ENCODE results near the gene PSMB3. TPM values are rescaled to one million over a fixed set of nuclear protein-coding genes. Genes with fewer than 3 reads are reported as not detected.
A peak's percentile ranks its signal among the peaks of the same experiment; 100 is the strongest.
"Not testable (repeated sequence)": the region's sequence is repeated elsewhere in the genome, so short reads cannot be mapped to it uniquely, and the experiment has no call there.

PSMB3 gene
- total RNA-seq, 1 donor from 2014 or later = 165 TPM

DNA sequence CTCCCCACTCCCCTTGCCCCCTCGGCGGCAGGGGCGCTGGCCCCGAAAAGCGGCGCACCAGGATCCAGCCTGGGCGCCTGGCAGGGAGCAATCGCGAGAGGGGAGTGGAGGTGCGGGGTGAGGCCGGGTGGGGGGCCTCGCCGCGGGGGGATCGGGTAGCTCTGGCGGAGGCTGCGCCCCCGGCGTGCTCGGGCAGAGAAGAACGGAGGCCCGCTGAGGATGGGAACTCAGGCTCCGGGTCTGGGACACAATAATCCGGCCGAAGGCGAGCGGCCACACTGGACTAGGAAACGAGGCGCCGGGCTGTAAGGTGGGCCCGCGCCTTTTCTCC is 3.7 kb upstream of the PSMB3 start:
- no peak for DNase-seq (ENCODE audit: low read depth)

DNA sequence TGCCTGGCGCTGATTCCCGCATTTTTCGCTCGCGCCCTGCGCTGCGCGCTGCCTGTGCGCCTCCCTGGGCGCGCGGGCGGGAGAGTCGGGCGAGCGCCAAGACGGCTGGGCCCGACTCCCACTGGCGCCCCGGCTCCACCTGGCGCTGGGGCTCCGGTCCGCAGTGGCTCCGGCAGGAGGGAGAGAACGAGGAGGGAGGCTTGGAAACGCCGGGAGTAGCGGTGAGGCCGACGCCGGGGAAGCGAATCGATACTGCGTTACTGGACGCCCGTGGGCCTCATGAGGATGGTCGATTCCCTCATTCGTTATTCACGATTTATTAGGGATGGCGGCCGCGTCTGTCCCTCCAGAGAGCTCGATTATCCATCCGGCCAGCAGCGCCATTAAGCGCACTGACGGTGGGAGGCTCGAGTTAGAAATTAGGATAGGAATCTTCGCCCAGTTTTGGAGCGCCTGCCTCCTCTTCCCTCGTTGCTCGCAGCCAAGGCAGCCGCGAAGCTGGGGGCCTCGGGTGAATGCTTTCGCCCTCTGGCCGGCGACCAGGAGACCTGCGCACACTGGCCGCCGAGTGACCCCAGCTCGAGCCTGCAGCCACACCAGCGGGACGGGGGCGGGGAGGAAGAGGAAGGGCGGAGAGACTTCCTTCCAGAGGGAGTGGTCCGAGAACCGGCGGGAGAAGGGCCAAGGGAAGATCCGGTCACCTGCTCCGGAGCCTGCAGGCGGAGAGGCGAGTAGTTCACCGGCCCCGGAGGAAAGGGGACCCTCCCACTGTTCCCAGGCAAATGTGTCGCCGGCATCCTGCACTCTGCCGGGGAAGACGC is 3.1 kb upstream of the PSMB3 start:
- DNase-seq (ENCODE audit: low read depth) = peak; percentile 78

DNA sequence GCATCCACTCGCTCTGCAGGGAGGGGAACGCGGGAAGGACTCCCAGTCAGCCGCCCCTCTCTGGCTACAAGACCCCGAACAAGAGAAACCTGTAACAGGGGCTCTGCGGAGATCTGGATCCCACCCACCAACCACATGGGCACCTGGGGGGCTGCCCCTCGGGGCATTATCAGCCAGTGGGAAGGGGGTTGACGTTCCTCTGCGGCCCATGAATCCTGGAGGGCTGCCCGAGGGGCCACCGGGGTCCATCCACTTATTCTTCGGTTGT is 2.6 kb upstream of the PSMB3 start:
- DNase-seq (ENCODE audit: low read depth) = no peak

GRCh38 chr17:38750312-38751121 is 2.0 kb upstream of the PSMB3 start:
- DNase-seq (ENCODE audit: low read depth) = no peak

- DNase-seq (ENCODE audit: low read depth) = no peak
Observed at GRCh38 chr17:38751144-38751807, 1.3 kb upstream of the PSMB3 start.

DNA sequence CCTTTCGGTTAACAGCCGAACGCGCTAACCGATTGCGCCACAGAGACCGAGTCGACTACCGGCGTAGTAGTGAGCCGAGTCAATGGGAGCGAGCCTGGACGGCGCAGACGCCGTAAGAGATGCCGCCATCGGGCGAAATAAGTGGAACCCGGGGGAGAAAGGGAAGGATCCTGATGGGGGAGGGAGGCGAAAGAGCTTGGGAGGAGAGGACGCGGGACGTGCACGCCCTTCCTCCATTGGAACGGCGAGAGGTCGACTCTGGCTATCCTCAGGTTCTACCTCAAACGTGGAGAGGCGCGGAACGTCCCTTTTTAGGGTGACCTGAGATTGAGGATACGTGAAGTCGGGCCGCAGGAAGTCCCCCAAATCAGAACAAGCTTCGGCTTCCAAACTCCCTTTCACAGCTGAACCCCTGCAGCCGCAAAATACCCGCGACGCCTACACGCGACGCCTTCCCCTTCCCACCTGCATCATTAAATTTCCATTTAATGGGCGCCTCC is 683 bp upstream of the PSMB3 start:
- DNase-seq (ENCODE audit: low read depth) = peak; percentile 82

DNA sequence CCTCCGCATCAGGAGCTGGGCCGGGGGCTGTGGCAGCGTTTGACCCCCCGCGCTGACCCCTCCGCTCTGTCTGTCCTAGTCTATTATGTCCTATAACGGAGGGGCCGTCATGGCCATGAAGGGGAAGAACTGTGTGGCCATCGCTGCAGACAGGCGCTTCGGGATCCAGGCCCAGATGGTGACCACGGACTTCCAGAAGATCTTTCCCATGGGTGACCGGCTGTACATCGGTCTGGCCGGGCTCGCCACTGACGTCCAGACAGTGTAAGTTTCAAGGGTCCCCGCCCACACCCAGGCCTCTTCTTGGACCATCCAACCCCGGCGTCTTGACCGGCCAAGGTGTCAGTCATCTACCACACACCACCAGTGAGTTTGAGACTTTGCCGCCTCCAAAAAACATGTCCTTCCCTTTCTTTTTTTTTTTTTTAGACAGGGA is 548 bp downstream of the PSMB3 start:
- no peak for DNase-seq (ENCODE audit: low read depth)

GRCh38 chr17:38761612-38762011 is 9.1 kb downstream of the PSMB3 start:
- peak; percentile 70 for DNase-seq (ENCODE audit: low read depth)

DNA sequence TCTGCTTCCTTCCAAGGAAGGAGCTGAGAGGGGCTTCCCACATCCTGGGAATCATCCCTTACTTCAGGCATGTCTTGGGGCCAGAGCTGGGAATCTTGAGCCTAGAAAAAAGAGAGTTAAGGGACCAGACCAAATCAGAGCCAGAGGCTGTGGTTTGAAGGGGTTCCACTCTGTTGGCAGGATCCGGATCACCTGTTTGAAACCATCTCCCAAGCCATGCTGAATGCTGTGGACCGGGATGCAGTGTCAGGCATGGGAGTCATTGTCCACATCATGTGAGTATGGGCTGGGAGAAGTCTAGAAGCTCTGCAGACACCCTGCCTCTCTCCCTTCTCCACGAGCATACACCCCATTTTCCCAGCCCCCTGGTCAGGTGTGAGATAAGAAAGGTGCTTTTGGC is 9.7 kb downstream of the PSMB3 start:
- peak; percentile 60 for DNase-seq (ENCODE audit: low read depth)

DNA sequence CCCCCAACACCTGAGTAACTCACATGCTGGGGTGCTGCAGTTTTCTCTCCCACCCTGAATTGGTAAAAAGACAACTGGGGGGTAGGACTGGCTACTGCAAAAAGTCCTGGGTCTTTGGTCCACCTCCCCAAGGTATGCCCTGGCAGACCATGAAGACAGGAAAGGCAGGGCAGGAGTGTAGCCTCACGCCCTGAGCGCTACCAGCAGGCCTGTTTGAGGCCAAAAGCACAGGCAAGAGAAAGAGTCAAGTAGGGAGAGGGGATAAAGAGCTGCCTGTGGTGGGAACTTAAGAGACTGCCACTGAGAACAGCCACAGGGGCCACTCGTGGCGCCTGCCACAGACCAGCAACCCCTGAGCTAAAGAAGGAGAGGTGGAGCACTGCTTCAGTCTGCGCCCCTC is 13.8 kb downstream of the PSMB3 start:
- no peak for DNase-seq (ENCODE audit: low read depth)

GRCh38 chr17:38768417-38768816 is 15.9 kb downstream of the PSMB3 start:
- no peak for DNase-seq (ENCODE audit: low read depth)

- no peak for DNase-seq (ENCODE audit: low read depth)
Observed at GRCh38 chr17:38773258-38773657, 20.7 kb downstream of the PSMB3 start.

DNA sequence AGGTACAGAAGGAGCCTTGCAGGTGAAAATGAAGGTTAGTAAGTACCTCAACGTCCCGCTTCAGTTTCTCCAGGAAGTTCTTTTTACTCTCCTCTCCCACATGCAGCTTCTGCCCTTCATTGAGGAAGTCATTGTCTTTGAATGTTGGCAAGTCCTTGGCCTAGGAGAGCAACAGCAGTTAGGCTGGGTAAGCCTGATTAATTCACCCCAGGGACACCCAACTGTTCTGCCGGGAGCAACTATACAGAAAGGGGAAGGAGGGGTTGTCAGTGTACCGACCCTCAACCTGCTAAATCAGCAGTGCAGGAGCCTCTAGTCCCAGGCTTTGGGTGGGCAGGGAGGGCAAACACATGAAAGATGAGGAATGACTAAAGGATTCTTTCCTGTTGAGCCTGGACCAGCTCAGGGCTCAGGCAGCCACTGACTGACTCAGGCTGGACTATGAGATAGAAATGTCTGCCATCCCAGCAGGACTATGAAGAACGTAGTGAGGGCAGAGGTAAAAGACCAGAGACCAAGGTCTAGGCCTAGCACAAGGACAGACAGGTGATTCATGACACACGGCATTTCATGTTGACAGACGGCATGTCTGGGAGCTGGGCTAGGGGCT is 25.2 kb downstream of the PSMB3 start:
- no peak for DNase-seq (ENCODE audit: low read depth)

DNA sequence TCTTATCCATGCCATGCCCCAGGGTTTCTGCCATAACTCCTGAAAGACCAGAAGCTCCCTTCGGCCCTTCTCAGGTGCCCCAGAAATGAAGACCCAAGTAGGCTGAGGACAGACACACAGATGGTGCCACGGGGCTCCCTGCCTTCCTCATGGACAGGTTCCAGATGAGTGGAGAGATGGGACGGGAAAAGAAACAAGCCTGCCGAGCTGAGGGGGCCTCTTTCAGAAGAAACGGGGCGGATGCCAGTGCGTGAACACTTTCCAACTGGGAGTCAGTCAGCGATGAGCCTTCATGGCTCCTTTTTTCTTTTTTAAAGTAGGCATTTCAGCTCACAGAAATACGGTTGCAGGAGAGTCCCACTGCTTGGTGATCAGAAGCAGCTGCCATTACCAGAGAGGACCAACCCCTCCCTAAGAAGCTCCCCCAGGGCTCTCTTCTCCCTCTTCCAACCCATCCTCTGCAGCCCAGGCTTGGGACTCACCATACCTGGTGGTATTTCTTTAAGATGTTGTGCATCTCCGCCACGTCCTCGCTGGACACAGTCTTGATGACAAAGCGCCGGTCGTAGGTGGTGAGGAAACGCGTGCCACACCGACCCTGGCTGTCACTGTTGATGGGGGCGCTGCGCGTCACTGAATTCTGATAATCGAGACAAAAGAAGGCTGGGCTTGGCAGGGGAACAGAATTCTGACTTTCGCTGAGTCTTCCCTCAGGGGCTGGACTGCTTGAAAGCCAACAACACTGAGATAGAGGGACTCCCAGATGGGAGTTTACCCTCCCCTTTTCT is 27.6 kb downstream of the PSMB3 start:
- no peak for DNase-seq (ENCODE audit: low read depth)

DNA sequence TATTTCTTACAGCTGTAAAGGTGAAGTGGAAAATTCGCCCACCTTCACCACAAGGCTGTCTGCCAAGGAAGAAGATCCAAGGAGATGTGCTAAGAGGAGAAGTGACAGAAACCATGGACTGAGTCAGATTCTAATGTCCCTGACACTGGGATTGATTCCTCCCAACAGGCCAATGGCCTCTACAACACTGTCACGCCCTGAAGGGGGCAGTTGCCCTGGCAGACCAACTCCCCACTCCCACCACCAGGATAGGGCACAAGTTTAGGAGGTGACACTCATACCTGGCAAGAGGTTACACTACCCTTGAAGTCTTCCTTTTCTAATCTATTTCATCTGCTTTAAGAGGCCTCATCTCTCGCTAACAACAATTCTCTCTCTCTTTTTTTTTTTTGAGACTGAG is 30.7 kb downstream of the PSMB3 start:
- DNase-seq (ENCODE audit: low read depth) = no peak

DNA sequence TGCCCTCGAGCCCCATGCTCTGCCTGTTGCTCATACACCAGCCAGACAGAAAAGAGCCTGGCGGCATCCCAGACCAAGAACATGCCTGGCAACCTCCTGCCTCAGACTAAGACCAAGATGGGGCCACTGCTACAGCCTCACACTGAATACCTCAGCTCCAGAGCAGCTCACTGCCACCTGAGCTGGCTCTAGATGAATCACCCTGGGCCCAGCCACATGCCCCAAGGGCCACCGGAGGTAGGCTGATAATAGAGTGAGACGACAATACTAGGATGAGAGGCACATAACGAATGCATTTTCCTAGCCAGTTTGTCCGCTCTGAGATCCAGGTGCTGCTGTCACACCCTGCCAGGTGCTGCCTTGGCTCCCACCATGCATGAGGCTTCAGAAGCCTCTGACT is 33.8 kb downstream of the PSMB3 start:
- peak; percentile 18 for DNase-seq (ENCODE audit: low read depth)

- not testable (repeated sequence) for DNase-seq (ENCODE audit: low read depth)
Observed at GRCh38 chr17:38787999-38788398, 35.5 kb downstream of the PSMB3 start.

DNA sequence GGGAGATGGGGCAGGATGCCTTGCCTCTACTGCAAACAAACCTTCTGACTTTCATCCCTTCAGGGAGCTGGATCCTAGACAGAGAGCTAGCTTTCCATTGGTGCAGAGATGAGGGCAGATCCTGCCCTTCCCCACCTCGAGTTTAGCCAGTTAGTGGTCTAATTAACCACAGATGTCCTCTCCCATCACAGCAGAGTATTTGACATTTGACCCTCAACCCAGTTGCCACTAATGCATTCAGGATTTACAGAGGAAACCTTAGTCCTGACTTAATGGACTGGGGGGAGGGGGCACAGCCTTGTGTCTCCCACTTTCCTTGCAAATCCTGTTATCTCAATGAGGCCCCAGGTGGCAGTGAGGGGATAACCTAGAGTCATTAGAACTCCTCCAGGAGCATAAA is 36.6 kb downstream of the PSMB3 start:
- peak; percentile 61 for DNase-seq (ENCODE audit: low read depth)

GRCh38 chr17:38790148-38790707 is 37.7 kb downstream of the PSMB3 start:
- DNase-seq (ENCODE audit: low read depth) = not testable (repeated sequence)

DNA sequence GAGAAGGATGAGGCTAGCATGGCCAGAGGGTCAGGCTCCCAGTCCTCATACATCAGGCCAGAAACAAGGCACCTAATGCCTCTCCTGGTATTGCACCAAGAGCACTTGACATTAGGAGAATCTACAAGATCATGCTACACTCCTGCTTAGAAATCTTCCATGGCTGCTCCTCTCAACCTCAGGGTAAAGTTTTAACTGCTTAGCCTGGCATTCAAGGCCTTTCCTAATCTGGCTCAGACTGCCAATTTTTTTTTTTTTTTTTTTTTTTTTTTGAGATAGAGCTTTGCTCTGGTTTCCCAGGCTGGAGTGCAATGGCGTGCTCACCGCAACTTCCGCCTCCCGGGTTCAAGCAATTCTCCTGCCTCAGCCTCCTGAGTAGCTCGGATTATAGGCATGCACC is 38.6 kb downstream of the PSMB3 start:
- DNase-seq (ENCODE audit: low read depth) = no peak

DNA sequence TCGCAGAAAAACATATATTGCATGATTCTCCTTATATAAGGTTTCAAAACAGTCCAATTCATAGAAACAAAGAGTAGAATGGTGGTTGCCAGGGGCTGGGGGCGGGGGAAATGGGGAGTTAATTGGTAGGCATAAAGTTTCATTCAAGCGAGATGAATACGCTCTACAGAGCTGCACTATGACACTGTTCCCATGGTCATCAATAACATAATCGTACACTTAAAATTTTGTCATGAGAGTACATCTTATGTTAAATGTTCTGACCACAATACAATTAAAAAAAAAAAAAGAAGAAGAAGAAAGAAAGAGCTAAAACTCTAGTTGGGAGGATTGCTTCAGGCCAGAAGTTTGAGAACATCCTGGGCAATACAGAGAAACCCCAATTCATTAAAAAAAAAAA is 41.7 kb downstream of the PSMB3 start:
- no peak for DNase-seq (ENCODE audit: low read depth)
